Measurements from ENCODE around the gene LBR.
"Not testable (repeated sequence)": the region's sequence is repeated elsewhere in the genome, so short reads cannot be mapped to it uniquely, and the experiment has no call there.

Gene LBR

GRCh38 chr1:225427235-225428067 is at the start of gene LBR:
Gene LBR (minus strand): TSS chr1:225428038. CDS start chr1:225424075, 3,963 bp downstream.
- no peak for DNase-seq

- no peak for DNase-seq
These were observed 49.6 kb upstream of the LBR start for GRCh38 chr1:225477296-225477911.

GRCh38 chr1:225476538-225476988 is 48.7 kb upstream of the LBR start:
- no peak for DNase-seq

- no peak for DNase-seq
These were observed 48.3 kb upstream of the LBR start for GRCh38 chr1:225476100-225476511.

GRCh38 chr1:225474986-225475820 is 47.4 kb upstream of the LBR start:
- peak; percentile 85 for DNase-seq

GRCh38 chr1:225474439-225474985 is 46.7 kb upstream of the LBR start:
- DNase-seq: no peak

- DNase-seq: not testable (repeated sequence)
These were observed 46.0 kb upstream of the LBR start for GRCh38 chr1:225473676-225474438.

GRCh38 chr1:225473266-225473665 is 45.4 kb upstream of the LBR start:
- not testable (repeated sequence) for DNase-seq

- no peak for DNase-seq
These were observed 43.8 kb upstream of the LBR start for GRCh38 chr1:225471453-225472301.

GRCh38 chr1:225471109-225471452 is 43.2 kb upstream of the LBR start:
- no peak for DNase-seq

- no peak for DNase-seq
These were observed 42.6 kb upstream of the LBR start for GRCh38 chr1:225470211-225471108.

- no peak for DNase-seq
These were observed 41.2 kb upstream of the LBR start for GRCh38 chr1:225469051-225469450.

- DNase-seq: no peak
These were observed 40.6 kb upstream of the LBR start for GRCh38 chr1:225468270-225469020.

- peak; percentile 82 for DNase-seq
These were observed 39.6 kb upstream of the LBR start for GRCh38 chr1:225467193-225468020.

GRCh38 chr1:225466848-225467192 is 39.0 kb upstream of the LBR start:
- no peak for DNase-seq

- DNase-seq: no peak
These were observed 38.1 kb upstream of the LBR start for GRCh38 chr1:225465793-225466517.

- DNase-seq: no peak
These were observed 37.3 kb upstream of the LBR start for GRCh38 chr1:225464851-225465792.
